HG03139 (cell line): ENCODE data around the gene LRRC8D.
A peak's percentile ranks its signal among the peaks of the same experiment; 100 is the strongest.

Source experiments
- ATAC-seq: cut with Tn5 transposase; IDR thresholded peaks from one replicate; pipeline ENCODE4 v1.9.1; 2021; ENCODE audit not compliant: unreplicated experiment

The LRRC8D gene

GRCh38 chr1:89832496-89833127, 11.8 kb downstream of the LRRC8D start:
- no peak for ATAC-seq

GRCh38 chr1:89833183-89834082, 12.6 kb downstream of the LRRC8D start:
- no peak for ATAC-seq

DNA sequence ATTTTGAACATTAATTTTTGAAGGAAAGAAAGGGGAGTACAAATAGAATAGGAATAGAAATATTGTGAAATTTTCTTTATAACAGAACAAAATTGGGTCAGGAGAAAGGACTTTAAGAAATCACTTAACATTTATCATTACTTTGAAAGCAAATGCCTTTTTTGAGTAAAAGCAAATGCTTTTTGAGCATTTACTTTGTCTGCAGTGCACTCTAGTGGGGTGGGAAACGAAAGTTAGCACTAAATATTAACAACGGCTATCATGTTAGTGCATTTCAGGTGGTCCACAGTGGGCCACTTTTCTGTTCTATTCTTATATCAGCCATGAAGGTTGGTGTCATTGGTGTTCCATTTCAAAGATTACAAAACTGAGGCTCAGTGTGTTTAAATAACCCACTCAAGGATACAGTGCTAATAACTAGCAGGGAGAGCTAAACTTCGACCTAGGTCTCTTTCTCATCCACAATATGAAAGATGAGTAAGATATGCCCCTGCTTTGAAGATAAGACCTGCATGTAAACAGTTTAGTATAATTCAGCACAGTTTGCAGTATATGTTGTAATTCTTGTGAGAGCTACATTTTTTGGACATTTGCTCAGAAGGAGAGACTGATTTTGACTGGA, 13.4 kb downstream of the LRRC8D start:
- ATAC-seq = no peak

DNA sequence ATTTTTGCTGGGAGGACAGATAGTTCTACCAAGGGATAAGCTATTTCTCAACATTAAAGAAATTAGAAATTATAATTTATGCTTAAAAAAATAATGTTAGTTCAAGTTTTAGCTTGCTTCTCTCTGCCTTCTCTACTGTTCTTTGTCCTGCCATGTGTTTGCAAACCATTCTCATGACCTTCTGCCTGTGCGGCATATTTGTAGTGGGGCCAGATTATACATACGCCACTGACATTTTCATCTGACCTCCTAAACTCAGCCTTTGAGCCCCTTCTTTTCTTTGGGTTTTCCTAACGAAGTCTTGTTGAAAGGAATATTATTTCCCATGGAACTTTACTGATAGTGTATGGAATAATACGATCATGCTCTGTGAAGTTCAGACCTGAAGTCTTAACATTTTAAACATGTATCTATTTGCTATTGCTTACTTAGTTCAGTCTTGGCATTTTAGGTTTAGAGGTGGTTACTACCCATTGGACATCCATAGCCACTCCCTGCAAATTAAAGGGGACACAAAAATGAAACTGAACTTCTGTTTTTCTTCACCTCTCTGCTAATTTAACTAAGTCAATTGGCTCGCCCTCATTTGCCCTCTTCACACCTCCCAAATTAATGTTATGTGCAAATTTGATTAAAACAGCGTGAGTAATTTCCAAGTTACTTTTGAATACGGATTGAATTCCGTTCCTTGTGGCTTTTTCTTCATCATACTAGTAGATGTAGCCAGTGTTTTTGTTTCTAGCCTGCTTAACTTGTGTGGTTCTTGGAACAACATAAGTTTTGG, 15.6 kb downstream of the LRRC8D start:
- no peak for ATAC-seq

- no peak for ATAC-seq
These were observed 16.2 kb downstream of the LRRC8D start for GRCh38 chr1:89837036-89837481.

DNA sequence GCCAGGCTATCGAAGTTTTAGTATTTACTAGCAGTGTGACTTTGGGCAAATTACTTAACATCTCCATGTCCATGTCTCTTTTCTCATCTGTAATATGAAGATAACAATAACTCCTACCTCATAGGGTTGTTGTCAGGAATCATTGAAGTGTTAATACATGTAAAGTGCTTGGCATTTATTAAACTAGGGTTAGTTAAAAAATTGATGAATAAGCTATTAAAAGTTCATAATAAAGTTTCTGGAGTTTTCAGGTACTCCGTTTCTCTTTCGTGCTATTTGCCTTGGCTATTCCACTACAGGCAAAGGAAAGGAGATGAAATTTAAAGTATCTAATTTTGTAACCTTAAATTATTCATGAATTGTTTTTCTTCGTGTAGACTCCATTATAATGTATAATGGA, 16.7 kb downstream of the LRRC8D start:
- ATAC-seq = no peak

- ATAC-seq = no peak
These were observed 18.7 kb downstream of the LRRC8D start for GRCh38 chr1:89839516-89839915.

- ATAC-seq = no peak
These were observed 20.7 kb downstream of the LRRC8D start for GRCh38 chr1:89841507-89841906.

DNA sequence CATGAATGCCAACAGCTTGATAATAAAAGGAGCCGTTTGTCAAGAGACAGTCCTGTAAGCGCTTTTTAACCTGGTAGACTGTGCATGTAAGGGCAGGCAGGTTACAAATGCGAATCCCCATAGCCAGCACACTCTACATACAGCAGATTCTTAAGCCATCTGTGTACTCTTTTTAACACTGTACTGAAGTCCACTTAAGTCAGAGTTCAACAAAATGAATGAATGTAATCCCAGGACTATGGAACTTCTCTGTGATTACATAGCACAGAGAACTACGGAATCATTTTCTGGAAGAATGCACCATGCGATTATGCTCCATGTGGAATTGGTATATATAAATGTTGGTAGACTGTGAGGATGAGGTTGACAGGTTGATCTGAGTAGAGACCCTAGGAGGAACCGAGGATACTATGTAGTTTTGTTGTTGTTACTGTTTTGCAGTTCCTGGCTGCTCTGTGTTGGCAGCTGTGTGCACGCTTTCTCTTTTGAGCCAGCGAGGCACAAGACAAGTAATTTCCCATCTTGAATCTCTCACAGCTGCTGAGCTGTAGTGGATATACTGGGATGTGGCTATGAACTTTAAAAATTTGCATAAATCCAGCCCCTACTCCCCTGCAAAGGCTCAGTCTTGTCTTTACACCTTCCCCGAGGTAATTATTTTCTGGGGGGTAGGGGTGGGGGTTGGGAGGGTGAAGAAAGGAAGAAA, 21.9 kb downstream of the LRRC8D start:
- ATAC-seq = peak; percentile 43

GRCh38 chr1:89843273-89844130, 22.7 kb downstream of the LRRC8D start:
- ATAC-seq = peak; percentile 84

DNA sequence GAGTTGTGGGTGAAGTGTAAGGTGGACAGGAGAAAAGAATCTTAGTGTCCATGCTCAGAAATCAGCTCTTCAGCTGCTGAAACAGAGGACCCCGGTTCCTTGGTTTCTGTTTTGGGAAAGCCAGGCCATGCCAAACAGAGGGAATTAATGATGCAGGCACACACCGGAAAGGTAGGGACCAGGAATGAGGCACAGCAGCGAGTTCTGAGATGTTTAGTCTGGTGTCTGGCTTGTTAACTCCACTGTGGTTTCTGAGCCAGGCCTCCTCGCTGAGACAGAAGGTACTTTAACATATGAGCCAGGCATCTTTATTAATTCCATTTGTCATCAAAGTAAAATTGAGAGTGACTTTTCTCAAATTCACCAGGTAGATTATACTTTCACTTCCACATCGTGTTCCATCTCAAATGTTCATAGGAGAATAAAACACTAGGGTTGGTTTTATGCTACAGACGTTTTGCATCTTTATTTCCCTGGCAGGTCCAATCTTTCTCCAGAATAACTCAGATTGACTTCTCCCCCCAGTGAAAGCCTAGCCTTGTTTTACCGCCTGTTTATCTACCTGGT, 23.5 kb downstream of the LRRC8D start:
- ATAC-seq = no peak

GRCh38 chr1:89844860-89845259, 24.0 kb downstream of the LRRC8D start:
- ATAC-seq = no peak

GRCh38 chr1:89847191-89847729, 26.4 kb downstream of the LRRC8D start:
- no peak for ATAC-seq

DNA sequence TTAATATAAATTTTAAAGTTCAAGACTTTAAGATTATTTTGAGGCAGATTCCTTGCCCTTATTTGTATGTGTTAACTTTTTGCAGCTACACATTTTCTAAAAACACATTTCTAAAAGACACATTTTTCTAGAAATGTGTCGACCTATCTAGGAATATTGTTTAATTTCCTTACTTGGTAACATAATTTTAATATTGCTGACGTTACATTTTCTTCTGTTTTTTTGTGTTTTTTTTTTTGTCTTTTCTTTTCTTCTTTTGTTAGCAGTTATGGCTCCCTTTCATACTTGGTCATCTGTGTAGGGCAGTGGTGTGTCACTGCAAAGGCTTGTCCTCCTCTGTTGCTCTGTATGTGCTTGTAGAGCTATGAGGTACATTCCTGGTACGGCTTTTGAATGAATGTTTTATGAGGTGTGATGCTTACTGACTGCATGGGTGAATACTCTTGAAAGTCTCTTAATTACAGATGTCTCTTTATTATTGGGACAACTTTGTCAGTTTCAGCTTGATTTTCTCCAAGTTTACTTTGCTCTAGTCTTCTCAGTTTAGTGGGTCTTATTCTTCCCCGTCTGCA, 30.1 kb downstream of the LRRC8D start:
- ATAC-seq = no peak

DNA sequence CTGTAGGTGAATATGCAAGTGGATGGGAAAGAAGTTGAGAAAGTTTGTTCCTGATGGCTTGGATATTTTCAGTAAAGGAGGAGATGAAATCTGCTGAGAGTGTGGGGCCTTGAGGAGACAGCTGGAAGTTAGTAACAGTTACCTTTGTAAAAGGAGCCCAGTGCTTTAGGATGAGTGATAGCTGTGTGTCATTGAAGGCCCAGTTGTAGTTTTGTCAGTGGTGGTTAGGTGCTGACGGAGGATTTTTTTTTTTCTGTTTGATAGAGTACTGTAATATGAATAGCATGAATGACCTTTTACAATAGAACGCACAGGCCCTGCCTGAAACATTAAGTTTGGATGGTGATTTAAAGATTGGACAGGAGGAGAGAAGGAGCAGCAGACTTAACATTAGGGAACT, 33.3 kb downstream of the LRRC8D start:
- ATAC-seq = no peak

DNA sequence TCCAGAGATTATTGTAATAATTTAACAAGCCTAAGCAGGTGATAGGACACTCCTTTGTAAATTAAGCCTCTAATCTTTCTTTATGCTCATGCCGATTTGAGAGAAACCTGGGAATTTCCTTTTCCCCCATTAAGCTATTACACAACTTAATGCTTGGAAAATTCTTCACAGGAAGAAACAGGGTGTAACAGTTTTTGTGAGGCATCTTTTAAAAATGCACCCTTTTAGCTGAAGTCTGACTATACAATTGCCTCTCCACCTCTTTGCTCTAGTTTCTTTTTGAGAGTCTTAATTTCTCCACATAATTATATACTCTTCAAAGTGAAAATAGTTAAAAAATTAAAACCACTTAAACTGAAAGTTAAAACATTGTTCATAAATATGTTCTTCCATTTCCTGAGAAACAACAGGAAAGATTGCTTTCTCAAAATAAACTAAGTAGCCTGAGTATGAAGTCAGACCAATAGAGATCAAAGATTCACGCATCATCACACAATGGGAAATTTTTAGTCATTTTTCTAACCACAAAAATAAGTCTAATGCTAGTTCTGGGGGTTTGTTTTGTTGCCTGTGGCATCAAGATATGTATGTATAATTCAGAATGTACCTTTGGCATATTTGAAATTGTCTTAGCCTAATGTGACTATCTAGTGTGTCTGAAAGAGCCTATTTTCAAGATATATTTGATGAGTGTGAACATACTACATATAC, 34.7 kb downstream of the LRRC8D start:
- peak; percentile 58 for ATAC-seq

- ATAC-seq = no peak
These were observed 42.5 kb downstream of the LRRC8D start for GRCh38 chr1:89863165-89863830.
